HG03064 (cell line): ENCODE results near the gene OR12D2.
"Not testable (repeated sequence)": the region's sequence is repeated elsewhere in the genome, so short reads cannot be mapped to it uniquely, and the experiment has no call there.

Experiments used
- ATAC-seq: cut with Tn5 transposase; IDR thresholded peaks from one replicate; pipeline ENCODE4 v1.9.1; 2021; ENCODE audit warnings: low read depth; ENCODE audit not compliant: unreplicated experiment

The OR12D2 gene

GRCh38 chr6:29395331-29395730 lies at the start of gene OR12D2:
Gene OR12D2, plus strand, starts transcription at chr6:29395631. Its CDS starts 1,069 bp downstream, at chr6:29396700.
- ATAC-seq: no peak

- not testable (repeated sequence) for ATAC-seq
Measured at GRCh38 chr6:29349348-29349747, 46.1 kb upstream of the OR12D2 start.

GRCh38 chr6:29354980-29355379 lies 40.5 kb upstream of the OR12D2 start:
- no peak for ATAC-seq

- ATAC-seq: no peak
Measured at GRCh38 chr6:29355603-29356002, 39.8 kb upstream of the OR12D2 start.

- no peak for ATAC-seq
Measured at GRCh38 chr6:29368765-29369164, 26.7 kb upstream of the OR12D2 start, which contains the start of gene OR5V1. Gene OR5V1, minus strand, starts transcription at chr6:29368865. Its CDS starts 12,670 bp downstream, at chr6:29356195.

DNA sequence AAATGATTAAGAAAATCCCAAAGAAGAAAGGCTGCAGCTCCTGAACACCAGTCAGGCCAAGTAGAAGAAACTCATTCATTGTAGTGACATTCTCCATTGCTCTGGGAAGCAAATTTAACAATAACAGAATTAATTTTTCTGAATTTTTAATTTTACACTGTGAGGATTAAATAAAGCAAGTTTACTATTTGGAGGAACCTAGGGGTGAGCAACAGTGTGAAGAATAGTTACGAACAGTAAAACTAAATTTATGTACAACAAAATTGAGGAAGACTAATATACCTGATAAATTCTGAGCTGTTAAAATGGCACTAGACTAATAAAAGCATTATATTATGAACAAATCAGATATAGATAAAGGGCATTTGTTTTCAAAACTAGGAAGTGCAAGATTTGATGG lies 20.2 kb upstream of the OR12D2 start, which contains the start of gene OR12D3:
Gene OR12D3, minus strand, starts transcription at position 101 of the 400 bp plus-strand sequence. Its CDS starts 4 bp downstream, at position 97.
- ATAC-seq: no peak

DNA sequence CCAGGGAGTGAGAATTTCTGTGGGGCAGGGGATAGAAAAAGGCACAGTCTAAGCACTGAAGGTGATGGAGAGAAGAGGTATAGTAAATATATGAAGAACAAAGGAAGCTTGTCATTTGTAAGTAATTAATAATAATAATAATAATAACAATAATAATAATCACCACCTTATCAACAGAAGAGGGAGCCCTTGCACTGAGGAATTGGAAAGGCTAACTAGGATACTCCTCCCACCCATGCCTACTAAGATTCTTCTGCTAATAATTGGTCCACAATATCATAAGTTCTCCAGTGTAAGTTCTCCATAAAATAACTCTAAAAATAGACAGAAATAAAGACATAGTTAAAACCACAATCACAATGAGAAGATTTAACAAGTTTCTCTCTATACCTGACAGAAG lies 19.4 kb upstream of the OR12D2 start:
- no peak for ATAC-seq

- no peak for ATAC-seq
Measured at GRCh38 chr6:29388533-29388932, 6.9 kb upstream of the OR12D2 start.

GRCh38 chr6:29399525-29399924 lies 4.1 kb downstream of the OR12D2 start:
- ATAC-seq: no peak

DNA sequence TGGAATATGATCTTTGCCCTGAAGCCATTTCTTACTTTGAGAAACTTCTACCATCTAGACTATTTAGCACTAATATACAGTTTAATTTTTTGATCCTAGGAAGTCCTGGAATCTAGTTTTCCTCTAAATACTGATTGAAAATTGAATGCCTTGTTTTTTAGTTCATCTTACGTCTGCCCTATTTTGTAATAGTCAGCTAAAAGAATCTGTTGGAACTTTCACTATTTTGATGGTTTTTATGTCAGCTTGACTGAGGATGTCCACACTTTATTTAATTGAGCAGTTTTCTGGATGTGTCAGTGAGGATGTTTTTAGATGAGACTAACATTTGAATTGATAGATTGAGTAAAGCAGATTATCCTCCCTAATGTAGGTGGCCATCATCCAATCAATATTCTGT lies 8.4 kb downstream of the OR12D2 start:
- ATAC-seq: no peak

GRCh38 chr6:29414588-29414987 lies 19.2 kb downstream of the OR12D2 start, which contains the start of gene OR12D1:
Gene OR12D1, plus strand, starts transcription at chr6:29414928.
- no peak for ATAC-seq

DNA sequence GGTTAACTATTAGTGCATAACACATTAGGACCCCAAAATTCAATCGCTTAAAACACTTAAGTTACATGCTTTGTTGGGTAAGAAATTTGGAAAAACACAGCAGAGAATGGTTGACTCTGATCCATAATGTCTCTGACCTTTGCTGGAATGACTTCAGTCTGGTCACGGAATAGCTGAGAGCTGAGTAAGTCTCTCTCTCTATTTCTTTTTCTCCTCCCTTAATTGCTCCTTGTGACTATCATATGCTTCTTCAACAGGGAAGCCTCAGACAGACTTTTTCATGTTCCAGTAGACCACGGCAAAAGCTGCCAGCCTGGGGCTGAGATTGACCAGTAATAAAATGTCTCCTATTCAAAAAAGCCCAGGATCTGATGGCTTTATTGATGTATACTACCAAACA lies 24.1 kb downstream of the OR12D2 start:
- no peak for ATAC-seq

DNA sequence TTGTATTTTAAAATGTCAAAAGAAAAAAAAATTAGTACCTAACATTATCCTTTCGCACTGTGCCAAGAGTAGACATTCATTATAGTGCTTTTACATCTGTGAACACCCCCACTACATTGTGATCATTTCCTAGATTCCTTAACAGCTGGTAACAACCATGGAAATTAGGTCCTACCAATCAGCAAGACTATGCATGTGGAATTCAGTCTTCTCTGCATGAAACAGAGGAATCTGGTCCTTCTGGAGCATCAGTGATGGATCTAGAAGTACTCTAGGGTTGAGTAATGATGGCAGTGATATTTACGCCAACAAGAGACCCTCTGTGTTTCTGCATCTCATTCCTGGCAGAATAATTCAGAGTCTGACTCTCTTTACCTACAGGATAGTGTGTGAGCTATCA lies 28.7 kb downstream of the OR12D2 start:
- no peak for ATAC-seq

- no peak for ATAC-seq
Measured at GRCh38 chr6:29424575-29424974, 29.1 kb downstream of the OR12D2 start.

GRCh38 chr6:29425075-29425474 lies 29.6 kb downstream of the OR12D2 start:
- ATAC-seq: no peak

DNA sequence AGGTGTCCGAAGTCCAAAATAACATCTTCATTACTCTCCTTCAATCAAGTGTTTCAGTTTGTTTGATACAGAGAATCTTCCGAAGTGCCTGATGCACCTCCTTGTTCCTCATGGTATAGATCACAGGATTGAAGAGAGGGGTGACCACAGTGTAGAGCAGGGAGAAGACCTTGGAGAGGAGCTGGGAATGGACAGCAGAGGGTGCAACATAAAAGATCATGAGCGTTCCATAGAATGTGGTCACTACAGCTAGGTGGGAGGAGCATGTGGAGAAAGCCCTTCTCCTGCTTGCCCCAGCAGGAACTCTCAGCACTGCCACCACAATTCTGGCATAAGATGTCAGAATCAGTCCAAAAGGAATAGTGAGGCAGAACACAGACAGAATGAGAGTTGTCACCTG lies 31.2 kb downstream of the OR12D2 start:
- no peak for ATAC-seq

- ATAC-seq: not testable (repeated sequence)
Measured at GRCh38 chr6:29436730-29437129, 41.3 kb downstream of the OR12D2 start.

DNA sequence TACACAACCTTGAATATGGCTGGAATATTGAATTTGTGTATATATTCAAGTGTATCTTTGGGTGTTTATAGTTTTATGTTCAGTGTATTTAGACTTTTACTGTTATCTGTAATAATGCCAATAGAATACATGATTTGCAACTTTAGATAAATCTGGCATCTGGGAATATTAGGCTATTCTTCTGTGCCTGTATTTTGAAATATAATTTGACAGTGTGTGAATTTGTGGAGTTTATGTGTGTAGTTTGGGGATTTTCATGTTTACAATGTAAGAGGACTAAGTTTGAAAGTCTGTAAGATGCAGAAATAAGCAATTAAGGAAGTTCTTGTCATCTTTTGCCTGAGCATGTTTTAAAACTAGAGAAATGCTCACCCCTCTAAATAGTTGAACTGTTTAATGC lies 43.6 kb downstream of the OR12D2 start, which contains the start of gene OR10C1:
Gene OR10C1, plus strand, starts transcription at position 301 of the 400 bp plus-strand sequence. CDS start 710 bp downstream, outside the sequence.
- ATAC-seq: no peak

DNA sequence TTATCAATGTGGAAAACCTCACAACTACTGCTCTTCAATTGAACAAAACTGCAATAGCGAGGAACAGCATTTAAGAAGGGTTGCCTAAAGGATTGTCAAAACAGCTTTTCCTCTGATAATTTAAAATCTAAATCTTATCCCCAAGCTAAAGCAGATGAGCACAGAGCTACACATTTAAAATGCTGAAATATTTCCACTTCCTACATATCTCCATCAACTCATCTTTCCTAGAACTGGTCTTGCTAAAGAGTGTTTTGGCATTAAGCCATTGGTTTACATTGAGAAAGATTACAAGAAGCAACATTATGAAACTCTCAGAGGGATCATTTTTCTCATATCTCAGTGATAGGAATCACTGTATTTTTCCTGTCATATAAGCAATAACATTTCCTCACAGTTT lies 47.3 kb downstream of the OR12D2 start:
- no peak for ATAC-seq

- ATAC-seq: not testable (repeated sequence)
Measured at GRCh38 chr6:29444031-29444430, 48.6 kb downstream of the OR12D2 start.
